Osteocyte (in vitro differentiated cells): ENCODE results near the gene PRKG1. TPM values are rescaled to one million over a fixed set of nuclear protein-coding genes. Genes with fewer than 3 reads are reported as not detected.
"Not testable (repeated sequence)": the region's sequence is repeated elsewhere in the genome, so short reads cannot be mapped to it uniquely, and the experiment has no call there.

Experiments
- DNase-seq: peaks from one replicate; pipeline ENCODE4 v3.0.0; 2021; ENCODE audit warnings: mixed read lengths; ENCODE audit not compliant: unreplicated experiment; ENCODE audit errors: extremely low spot score
- H3K27ac Mint-ChIP-seq: one replicate; pipeline ENCODE4 v1.8.0; 2021; ENCODE audit warnings: mild to moderate bottlenecking, mixed read lengths; ENCODE audit not compliant: unreplicated experiment
- H3K27me3 Mint-ChIP-seq: one replicate; pipeline ENCODE4 v1.8.0; 2021; ENCODE audit warnings: mixed read lengths; ENCODE audit not compliant: unreplicated experiment
- H3K36me3 Mint-ChIP-seq: one replicate; pipeline ENCODE4 v1.8.0; 2021; ENCODE audit warnings: mixed read lengths; ENCODE audit not compliant: unreplicated experiment
- H3K4me1 Mint-ChIP-seq: one replicate; pipeline ENCODE4 v1.8.0; 2021; ENCODE audit warnings: mixed read lengths; ENCODE audit not compliant: unreplicated experiment
- H3K4me3 Mint-ChIP-seq: one replicate; pipeline ENCODE4 v1.8.0; 2021; ENCODE audit warnings: mild to moderate bottlenecking, moderate library complexity, mixed read lengths; ENCODE audit not compliant: unreplicated experiment
- H3K9me3 Mint-ChIP-seq: one replicate; pipeline ENCODE4 v1.8.0; 2021; ENCODE audit warnings: mixed read lengths; ENCODE audit not compliant: unreplicated experiment
- total RNA-seq: library from RNA; stranded (reverse); gene quantifications from 2 replicates; pipeline ENCODE4 v1.2.1, GENCODE V29; 2021
- TF ChIP-seq, protein P1 (sequence below): fragments of 200-600 bp; sonication (generic); IDR thresholded peaks from 2 replicates; pipeline ENCODE4 v1.5.0; 2021; ENCODE audit warnings: antibody characterized with exemption, mild to moderate bottlenecking, moderate library complexity

The PRKG1 gene
- total RNA-seq, 1 donor from 2014 or later = 10.8 TPM

GRCh38 chr10:52030975-52031374, 956.7 kb downstream of the PRKG1 start:
- Mint-ChIP-seq H3K4me3 (no peak overlapping the region), H3K27me3 (peaks cover 2% of the 10 kb centered on the region), H3K27ac (no peak overlapping the region), H3K4me1 (no peaks in the 10 kb centered on the region), H3K9me3 (no peaks in the 10 kb centered on the region), H3K36me3 (no peaks in the 10 kb centered on the region)
- no peak for DNase-seq
- TF ChIP-seq, protein P1, sequence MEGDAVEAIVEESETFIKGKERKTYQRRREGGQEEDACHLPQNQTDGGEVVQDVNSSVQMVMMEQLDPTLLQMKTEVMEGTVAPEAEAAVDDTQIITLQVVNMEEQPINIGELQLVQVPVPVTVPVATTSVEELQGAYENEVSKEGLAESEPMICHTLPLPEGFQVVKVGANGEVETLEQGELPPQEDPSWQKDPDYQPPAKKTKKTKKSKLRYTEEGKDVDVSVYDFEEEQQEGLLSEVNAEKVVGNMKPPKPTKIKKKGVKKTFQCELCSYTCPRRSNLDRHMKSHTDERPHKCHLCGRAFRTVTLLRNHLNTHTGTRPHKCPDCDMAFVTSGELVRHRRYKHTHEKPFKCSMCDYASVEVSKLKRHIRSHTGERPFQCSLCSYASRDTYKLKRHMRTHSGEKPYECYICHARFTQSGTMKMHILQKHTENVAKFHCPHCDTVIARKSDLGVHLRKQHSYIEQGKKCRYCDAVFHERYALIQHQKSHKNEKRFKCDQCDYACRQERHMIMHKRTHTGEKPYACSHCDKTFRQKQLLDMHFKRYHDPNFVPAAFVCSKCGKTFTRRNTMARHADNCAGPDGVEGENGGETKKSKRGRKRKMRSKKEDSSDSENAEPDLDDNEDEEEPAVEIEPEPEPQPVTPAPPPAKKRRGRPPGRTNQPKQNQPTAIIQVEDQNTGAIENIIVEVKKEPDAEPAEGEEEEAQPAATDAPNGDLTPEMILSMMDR = no peak

DNA sequence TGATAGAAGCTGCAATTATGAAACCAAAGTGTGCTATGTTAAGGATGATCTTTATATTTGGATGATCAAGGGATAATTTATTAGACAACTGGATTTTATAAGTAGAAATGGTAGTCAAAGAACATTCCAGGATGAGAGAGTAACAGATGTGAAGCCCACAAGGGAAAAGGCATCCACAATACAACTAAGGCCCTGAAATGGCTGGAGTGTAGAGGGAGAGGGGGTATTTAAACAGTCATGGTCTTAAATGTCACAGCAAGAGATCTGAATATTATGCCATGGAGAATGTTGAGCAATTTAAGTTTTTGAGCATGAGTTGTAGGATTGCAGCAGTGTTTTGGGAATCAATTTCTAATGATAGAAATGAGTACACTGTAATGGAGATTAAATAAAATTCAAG, 957.5 kb downstream of the PRKG1 start:
- H3K27me3 Mint-ChIP-seq = peaks cover 2% of the 10 kb centered on the region
- TF ChIP-seq, protein P1 = no peak
- H3K4me3 Mint-ChIP-seq = no peak overlapping the region
- no peak overlapping the region for H3K27ac Mint-ChIP-seq
- H3K9me3 Mint-ChIP-seq = no peaks in the 10 kb centered on the region
- no peaks in the 10 kb centered on the region for H3K4me1 Mint-ChIP-seq
- H3K36me3 Mint-ChIP-seq = no peaks in the 10 kb centered on the region
- DNase-seq = no peak

- H3K9me3 Mint-ChIP-seq = no peaks in the 10 kb centered on the region
- no peak overlapping the region for H3K4me3 Mint-ChIP-seq
- TF ChIP-seq, protein P1 = no peak
- no peaks in the 10 kb centered on the region for H3K36me3 Mint-ChIP-seq
- H3K27me3 Mint-ChIP-seq = peaks cover 2% of the 10 kb centered on the region
- H3K4me1 Mint-ChIP-seq = no peaks in the 10 kb centered on the region
- H3K27ac Mint-ChIP-seq = no peak overlapping the region
- no peak for DNase-seq
Observed at GRCh38 chr10:52032681-52033629, 958.7 kb downstream of the PRKG1 start.

GRCh38 chr10:52039002-52039793, 964.9 kb downstream of the PRKG1 start:
- not testable (repeated sequence) for DNase-seq, H3K4me1 Mint-ChIP-seq, H3K4me3 Mint-ChIP-seq, H3K36me3 Mint-ChIP-seq, H3K27me3 Mint-ChIP-seq, H3K9me3 Mint-ChIP-seq, H3K27ac Mint-ChIP-seq

GRCh38 chr10:52040486-52040885, 966.2 kb downstream of the PRKG1 start:
- no peaks in the 10 kb centered on the region for H3K27me3 Mint-ChIP-seq

More at GRCh38 chr10:52040486-52040885, 966.2 kb downstream of the PRKG1 start:
- no peaks in the 10 kb centered on the region for H3K36me3 Mint-ChIP-seq
- no peaks in the 10 kb centered on the region for H3K9me3 Mint-ChIP-seq
- TF ChIP-seq, protein P1 = no peak
- no peak overlapping the region for H3K27ac Mint-ChIP-seq
- no peaks in the 10 kb centered on the region for H3K4me1 Mint-ChIP-seq
- no peak overlapping the region for H3K4me3 Mint-ChIP-seq
- no peak for DNase-seq
